Muscle of leg (tissue), 11 donors: Measurements from ENCODE around the gene SALL4. TPM values are rescaled to one million over a fixed set of nuclear protein-coding genes. Genes with fewer than 3 reads are reported as not detected.
"Not testable (repeated sequence)": the region's sequence is repeated elsewhere in the genome, so short reads cannot be mapped to it uniquely, and the experiment has no call there.

Experiments
- DNase-seq: peaks from one replicate; pipeline ENCODE4 v3.0.0; 2013
- H3K27ac ChIP-seq: one replicate; pipeline ENCODE4 v1.5.1; 2013; ENCODE audit warnings: mild to moderate bottlenecking, low read length, control low read depth
- H3K27me3 ChIP-seq: one replicate; pipeline ENCODE4 v1.6.1; 2013; ENCODE audit warnings: low read length; ENCODE audit not compliant: control insufficient read depth, insufficient read depth
- H3K36me3 ChIP-seq: one replicate; pipeline ENCODE4 v1.6.1; 2013; ENCODE audit warnings: low read length; ENCODE audit not compliant: control insufficient read depth, insufficient read depth
- H3K4me1 ChIP-seq: one replicate; pipeline ENCODE4 v1.6.1; 2013; ENCODE audit warnings: low read length; ENCODE audit not compliant: control insufficient read depth, insufficient read depth
- H3K4me3 ChIP-seq: one replicate; pipeline ENCODE4 v1.5.1; 2013; ENCODE audit warnings: low read length, control low read depth
- H3K9me3 ChIP-seq: replicated peaks from 2 replicates; pipeline ENCODE4 v1.6.1; 2013; ENCODE audit warnings: low read depth, low read length; ENCODE audit not compliant: control insufficient read depth
- WGBS: methylation state at CpG from one replicate; pipeline ENCODE4 v1.1.5; 2013; ENCODE audit warnings: missing lambda C conversion rate; ENCODE audit not compliant: insufficient coverage; 5-methylcytosine and 5-hydroxymethylcytosine counted together
- polyA plus RNA-seq, 8 donors: library from polyadenylated mRNA; unstranded; fragments of 120-200 nt; gene quantifications; one replicate each; pipeline versions ENCODE4 v1.2.1 to v1.2.3, GENCODE V29; 2013; ENCODE audit warnings: inconsistent platforms in 1 of 8, low replicate concordance in 1 of 8; ENCODE audit not compliant: insufficient read length in 8 of 8, insufficient read depth in 1 of 8
- total RNA-seq: library from RNA; stranded (reverse); fragments of 120-200 nt; gene quantifications from one replicate; pipeline ENCODE4 v1.2.4, GENCODE V29; 2013

The SALL4 gene
- total and polyA plus RNA-seq, 9 donors: 0.15 to 1.4 (median 0.18) TPM

DNA sequence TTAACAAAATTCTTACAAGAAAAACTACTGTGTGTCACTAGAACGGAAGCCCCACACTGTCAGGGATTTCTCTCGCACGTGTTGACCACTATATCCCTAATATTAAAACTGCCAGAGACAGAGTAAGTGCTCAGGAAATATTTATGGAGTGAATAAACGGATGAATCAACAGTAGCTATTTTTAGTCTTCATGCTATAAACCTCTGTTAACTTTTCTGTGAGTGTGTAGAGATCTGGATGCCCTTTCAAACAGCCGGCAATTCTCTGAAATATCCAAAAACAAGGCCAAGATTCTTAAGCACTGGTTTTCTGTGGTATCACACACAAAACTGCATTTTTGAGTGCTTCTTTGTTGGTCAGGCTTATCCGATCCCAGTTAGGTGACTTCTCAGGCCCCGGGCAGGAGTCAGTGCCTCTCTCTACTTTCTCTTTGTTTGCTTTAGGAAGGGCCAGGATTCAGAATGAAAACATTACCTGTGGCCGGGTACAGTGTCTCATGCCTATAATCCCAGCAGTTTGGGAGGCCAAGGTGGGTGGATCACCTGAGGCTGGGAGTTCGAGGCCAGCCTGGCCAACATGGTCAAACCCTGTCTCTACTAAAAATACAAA lies 49.9 kb downstream of the SALL4 start:
- no peaks in the 10 kb centered on the region for H3K9me3 ChIP-seq
- 29% methylated on average over 1 of the region's 9 CpGs for WGBS
- no peaks in the 10 kb centered on the region for H3K36me3 ChIP-seq
- no peak overlapping the region for H3K4me3 ChIP-seq
- H3K27ac ChIP-seq: peak overlapping the region; percentile 49
- peaks cover 16% of the 10 kb centered on the region for H3K4me1 ChIP-seq
- no peaks in the 10 kb centered on the region for H3K27me3 ChIP-seq
- no peak for DNase-seq

DNA sequence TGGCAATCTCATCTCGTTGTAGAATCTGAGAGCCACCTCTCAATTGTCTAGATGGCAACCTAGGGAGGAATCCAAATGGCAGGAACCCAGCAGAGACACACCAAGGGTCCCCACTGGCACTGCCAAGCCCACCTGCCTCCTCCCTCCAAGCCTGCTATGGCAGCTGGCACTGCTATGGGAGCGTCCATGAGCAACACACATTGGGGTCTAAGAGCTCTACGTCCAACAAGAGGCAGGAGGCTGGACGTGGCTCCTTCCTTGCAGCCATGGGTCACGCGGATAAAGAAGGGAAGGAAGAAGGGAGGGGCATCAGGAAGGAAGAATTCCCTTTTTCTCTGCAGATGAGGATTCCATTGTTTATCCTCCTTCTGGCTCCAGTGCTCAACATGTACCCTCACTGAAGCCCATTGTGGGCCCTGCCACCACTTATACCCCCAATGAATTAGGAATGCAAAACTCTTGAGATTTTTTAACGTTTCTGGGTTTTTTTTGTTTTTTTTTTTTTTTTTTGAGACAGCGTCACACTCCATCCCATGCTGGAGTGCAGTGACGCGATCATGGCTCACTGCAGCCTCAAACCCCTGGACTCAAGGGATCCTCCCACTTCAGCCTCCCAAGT lies 51.4 kb downstream of the SALL4 start:
- Histone ChIP-seq H3K27ac (no peak overlapping the region), H3K36me3 (no peaks in the 10 kb centered on the region), H3K4me3 (no peak overlapping the region), H3K4me1 (peaks cover 16% of the 10 kb centered on the region), H3K27me3 (no peaks in the 10 kb centered on the region), H3K9me3 (no peaks in the 10 kb centered on the region)
- no peak for DNase-seq
- WGBS: 65% methylated on average over 2 of the region's 10 CpGs

DNA sequence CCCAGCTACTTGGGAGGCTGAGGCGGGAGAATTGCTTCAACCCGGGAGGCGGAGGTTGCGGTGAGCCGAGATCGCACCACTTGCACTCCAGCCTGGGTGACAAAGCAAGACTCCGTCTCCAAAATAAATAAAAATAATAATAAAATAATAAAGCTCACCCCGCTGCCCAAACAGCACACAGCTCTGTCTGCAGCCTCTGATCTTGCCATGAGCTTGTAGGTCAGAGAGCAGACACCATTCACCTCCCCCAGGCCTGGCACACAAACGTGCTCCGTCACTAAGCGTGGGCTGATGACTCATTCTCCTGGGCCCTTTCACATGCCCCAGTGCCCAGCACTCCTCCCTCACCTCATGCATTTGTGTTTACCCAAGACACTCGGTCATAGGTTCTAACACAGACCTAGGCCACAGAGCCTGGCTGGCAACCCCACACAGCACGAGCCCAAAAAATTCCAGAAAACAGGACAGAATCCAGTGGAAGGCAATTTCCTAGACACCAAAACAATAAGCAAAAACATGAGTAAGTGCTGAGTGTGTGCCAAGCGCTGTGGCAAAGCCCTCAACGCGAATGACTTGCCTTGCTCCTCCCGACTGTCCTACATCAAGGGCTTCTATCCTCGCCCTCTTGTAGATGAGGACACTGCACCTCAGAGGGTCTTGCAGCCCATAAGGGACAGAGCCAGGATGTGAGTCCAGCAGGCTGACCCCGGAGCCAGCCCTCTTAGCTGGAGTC lies 52.1 kb downstream of the SALL4 start:
- Histone ChIP-seq H3K9me3 (no peaks in the 10 kb centered on the region), H3K4me1 (peaks cover 16% of the 10 kb centered on the region), H3K4me3 (no peak overlapping the region), H3K27ac (peak overlapping the region; percentile 20), H3K36me3 (no peaks in the 10 kb centered on the region), H3K27me3 (no peaks in the 10 kb centered on the region)
- DNase-seq: no peak
- 78% methylated on average over 10 of the region's 19 CpGs for WGBS

DNA sequence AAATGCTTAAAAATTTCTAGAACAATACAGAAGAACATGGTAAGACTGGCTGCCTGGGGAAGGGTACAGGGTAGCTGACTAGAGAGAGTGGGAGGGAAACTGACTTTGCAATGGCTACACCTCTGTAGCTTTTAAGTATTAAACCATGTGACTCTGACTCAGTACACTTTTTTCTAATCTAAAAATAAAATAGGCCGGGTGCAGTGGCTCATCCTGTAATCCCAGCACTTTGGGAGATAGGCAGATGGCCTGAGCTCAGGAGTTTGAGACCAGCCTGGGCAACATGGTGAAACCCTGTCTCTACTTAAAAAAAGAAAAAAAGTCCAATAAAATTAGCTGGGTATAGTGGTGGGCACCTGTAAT lies 52.7 kb downstream of the SALL4 start:
- no peaks in the 10 kb centered on the region for H3K27me3 ChIP-seq
- no peaks in the 10 kb centered on the region for H3K36me3 ChIP-seq
- no peak overlapping the region for H3K27ac ChIP-seq
- no peak overlapping the region for H3K4me3 ChIP-seq
- H3K4me1 ChIP-seq: peaks cover 16% of the 10 kb centered on the region
- no CpG with 5 or more reads among the region's 1 CpG for WGBS
- DNase-seq: no peak
- H3K9me3 ChIP-seq: no peaks in the 10 kb centered on the region

DNA sequence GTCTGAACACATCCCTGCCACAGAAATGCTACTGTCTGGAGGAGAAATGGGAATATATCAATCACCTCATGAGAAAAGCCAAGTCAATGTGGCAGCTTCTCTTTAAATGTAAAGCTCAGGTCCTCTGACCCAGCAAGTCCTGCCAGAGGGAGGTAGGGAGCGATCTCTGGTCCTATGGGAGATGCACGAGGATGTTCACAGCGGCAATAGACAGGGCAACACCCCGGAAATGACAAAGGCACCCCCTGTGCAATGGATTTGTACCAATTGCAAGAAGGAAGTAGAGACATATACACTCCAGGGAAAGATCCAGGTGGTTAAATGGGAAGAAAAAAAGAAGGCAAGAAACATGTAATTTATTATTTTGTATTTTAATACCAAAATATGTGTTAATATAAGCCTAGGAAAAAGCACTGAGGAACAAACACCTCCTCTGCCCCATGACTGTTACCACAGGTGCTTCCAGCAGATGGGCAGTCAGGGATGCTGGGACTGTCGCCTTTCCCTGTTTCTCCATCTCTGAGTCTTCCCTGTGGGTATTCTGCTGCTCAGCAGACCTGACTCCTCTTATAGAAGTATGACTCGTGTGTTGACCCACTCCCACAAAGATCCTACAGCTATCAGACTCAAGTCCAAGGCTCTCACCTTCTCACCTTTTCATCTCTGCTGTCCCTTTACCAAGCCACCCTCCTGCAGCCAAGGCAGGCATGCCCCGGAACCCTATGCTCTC lies 55.0 kb downstream of the SALL4 start:
- no peak overlapping the region for H3K4me3 ChIP-seq

DNA sequence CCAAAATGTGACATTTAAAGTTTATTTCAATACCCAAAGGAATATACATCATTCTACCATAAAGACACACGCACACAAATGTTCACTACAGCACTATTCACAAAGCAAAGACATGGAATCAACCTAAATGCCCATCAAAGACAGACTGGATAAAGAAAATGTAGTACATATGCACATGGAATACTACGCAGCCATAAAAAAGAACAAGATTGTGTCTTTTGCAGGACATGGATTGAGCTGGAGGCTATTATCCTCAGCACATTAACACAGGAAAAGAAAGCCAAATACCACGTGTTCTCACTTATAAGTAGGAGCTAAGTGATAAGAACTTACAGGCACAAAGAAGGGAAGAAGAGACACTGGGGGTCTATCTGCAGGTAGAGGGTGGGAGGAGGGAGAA lies 56.5 kb downstream of the SALL4 start:
- DNase-seq: no peak
- Histone ChIP-seq H3K27ac (no peak overlapping the region), H3K4me1 (peaks cover 33% of the 10 kb centered on the region), H3K4me3 (no peak overlapping the region), H3K27me3 (no peaks in the 10 kb centered on the region), H3K36me3 (no peaks in the 10 kb centered on the region), H3K9me3 (no peaks in the 10 kb centered on the region)
- no CpG with 5 or more reads among the region's 3 CpGs for WGBS

More for the DNA sequence above, 55.0 kb downstream of the SALL4 start:
- peaks cover 25% of the 10 kb centered on the region for H3K4me1 ChIP-seq
- no peak for DNase-seq
- no peaks in the 10 kb centered on the region for H3K9me3 ChIP-seq
- WGBS: 51% methylated on average over 6 of the region's 7 CpGs
- no peak overlapping the region for H3K27ac ChIP-seq
- no peaks in the 10 kb centered on the region for H3K36me3 ChIP-seq
- H3K27me3 ChIP-seq: no peaks in the 10 kb centered on the region

DNA sequence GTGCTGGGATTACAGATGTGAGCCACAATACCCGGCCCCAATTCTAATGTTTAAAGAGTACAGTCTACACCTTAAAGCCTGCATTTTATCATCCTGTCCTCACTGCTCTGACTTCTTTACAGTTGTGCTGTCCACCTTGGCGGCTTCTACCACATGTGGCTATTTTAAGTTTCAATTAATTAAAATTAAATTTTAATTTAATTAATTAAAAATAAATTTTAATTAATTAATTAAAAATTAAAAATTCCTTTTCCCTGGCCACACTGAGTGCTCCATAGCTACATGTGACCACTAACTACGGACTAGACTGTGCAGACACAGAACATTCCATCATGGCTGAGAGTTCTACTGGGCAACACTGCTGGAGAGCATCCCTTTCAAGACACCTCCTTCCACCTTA lies 61.5 kb downstream of the SALL4 start:
- 100% methylated on average over 1 of the region's 3 CpGs for WGBS
- Histone ChIP-seq H3K27me3 (no peaks in the 10 kb centered on the region), H3K9me3 (no peaks in the 10 kb centered on the region), H3K27ac (no peak overlapping the region), H3K4me1 (peaks cover 22% of the 10 kb centered on the region), H3K4me3 (no peak overlapping the region), H3K36me3 (no peaks in the 10 kb centered on the region)
- no peak for DNase-seq

DNA sequence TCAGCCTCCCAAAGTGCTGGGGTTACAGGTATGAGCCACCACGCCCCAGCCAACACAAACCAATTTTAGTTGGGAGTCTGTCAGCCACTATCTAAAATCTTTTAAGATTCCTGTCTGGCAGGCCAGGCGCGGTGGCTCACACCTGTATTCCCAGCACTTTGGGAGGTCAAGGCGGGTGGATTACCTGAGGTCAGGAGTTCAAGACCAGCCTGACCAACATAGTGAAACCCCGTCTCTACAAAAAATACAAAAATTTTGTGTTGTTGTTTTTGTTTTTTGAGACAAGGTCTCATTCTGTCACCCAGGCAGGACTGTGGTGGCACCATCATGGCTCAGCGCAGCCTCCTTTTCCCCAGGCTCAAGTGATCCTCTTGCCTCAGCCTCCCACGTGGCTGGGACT lies 62.0 kb downstream of the SALL4 start:
- WGBS: no CpG with 5 or more reads among the region's 7 CpGs
- peaks cover 27% of the 10 kb centered on the region for H3K4me1 ChIP-seq
- H3K27me3 ChIP-seq, H3K36me3 ChIP-seq, H3K27ac ChIP-seq, H3K4me3 ChIP-seq, DNase-seq, H3K9me3 ChIP-seq: not testable (repeated sequence)

DNA sequence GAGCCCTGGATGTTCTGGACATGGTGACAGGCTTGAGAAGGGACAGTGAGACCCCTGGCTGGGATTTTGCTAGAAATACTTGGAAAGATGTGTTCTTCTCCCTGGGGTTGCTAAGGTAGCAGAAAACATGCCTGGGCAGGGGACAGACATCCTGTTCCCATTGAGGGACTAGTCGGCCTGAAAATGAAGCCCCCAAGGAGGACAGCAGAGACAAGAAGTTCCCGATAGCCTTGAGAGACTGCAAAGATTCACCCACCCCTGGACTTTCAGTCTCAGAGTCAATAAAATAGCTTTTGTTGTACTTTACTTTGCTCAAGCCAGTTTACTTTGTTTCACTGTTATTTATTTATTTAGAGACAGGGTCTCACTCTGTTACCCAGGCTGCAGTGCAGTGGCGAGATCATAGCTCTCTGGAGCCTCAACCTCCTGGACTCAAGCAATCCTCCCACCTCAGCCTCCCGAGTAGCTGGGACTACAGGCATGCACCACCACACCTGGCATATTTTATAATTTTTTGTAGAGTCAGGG lies 62.5 kb downstream of the SALL4 start:
- Histone ChIP-seq H3K4me3 (no peak overlapping the region), H3K36me3 (no peaks in the 10 kb centered on the region), H3K27me3 (no peaks in the 10 kb centered on the region), H3K4me1 (peaks cover 31% of the 10 kb centered on the region), H3K9me3 (no peaks in the 10 kb centered on the region), H3K27ac (no peak overlapping the region)
- no peak for DNase-seq
- 75% methylated on average over 2 of the region's 4 CpGs for WGBS
